DND-41 (cell line): ENCODE data around the gene HSD17B1.
A peak's percentile ranks its signal among the peaks of the same experiment; 100 is the strongest.
"Not testable (repeated sequence)": the region's sequence is repeated elsewhere in the genome, so short reads cannot be mapped to it uniquely, and the experiment has no call there.

Experiments
- ATAC-seq: fragments of 200-7000 bp; cut with Tn5 transposase; 3 replicates; pipeline ENCODE4 v1.9.1; 2021; ENCODE audit warnings: low read depth; ENCODE audit not compliant: insufficient read depth
- DNase-seq: peaks from one replicate; pipeline ENCODE4 v3.0.0-alpha.2; 2020
- H2AFZ ChIP-seq: 2 replicates; pipeline ENCODE4 v1.6.0; 2012; ENCODE audit warnings: low read depth, low read length
- H3K27ac ChIP-seq: 2 replicates; pipeline ENCODE4 v1.5.1; 2012; ENCODE audit warnings: low read length, inconsistent platforms
- H3K27me3 ChIP-seq: fragments of 200-600 bp; sonication (generic); 2 replicates; pipeline ENCODE4 v1.6.0; 2012; ENCODE audit warnings: low read length, mild to moderate bottlenecking, inconsistent platforms; ENCODE audit not compliant: insufficient read depth, poor library complexity
- H3K36me3 ChIP-seq: 2 replicates; pipeline ENCODE4 v1.5.1; 2012; ENCODE audit warnings: low read length, inconsistent platforms; ENCODE audit not compliant: insufficient read depth
- H3K4me1 ChIP-seq: 2 replicates; pipeline ENCODE4 v1.5.1; 2012; ENCODE audit warnings: mild to moderate bottlenecking, low read length; ENCODE audit not compliant: insufficient read depth
- H3K4me2 ChIP-seq: 2 replicates; pipeline ENCODE4 v1.6.0; 2012; ENCODE audit warnings: mild to moderate bottlenecking, moderate library complexity, low read length, inconsistent platforms; ENCODE audit not compliant: insufficient read depth
- H3K4me3 ChIP-seq, 2 experiments: fragments of 200-600 bp in 1 of 2; shearing (Covaris generic) in 1 of 2; 2 replicates each; pipeline ENCODE4 v1.5.1; 2012 to 2016; ENCODE audit warnings: inconsistent platforms in 2 of 2, low read length in 2 of 2, mild to moderate bottlenecking in 2 of 2, low read depth in 1 of 2, moderate library complexity in 1 of 2
- H3K79me2 ChIP-seq: 2 replicates; pipeline ENCODE4 v1.6.0; 2012; ENCODE audit warnings: low read length, inconsistent platforms; ENCODE audit not compliant: insufficient read depth
- H3K9ac ChIP-seq: 2 replicates; pipeline ENCODE4 v1.6.0; 2012; ENCODE audit warnings: low read depth, mild to moderate bottlenecking, inconsistent platforms, low read length, moderate library complexity
- H3K9me3 ChIP-seq: 2 replicates; pipeline ENCODE4 v1.5.1; 2012; ENCODE audit warnings: low read length, moderate library complexity, mild to moderate bottlenecking, inconsistent platforms; ENCODE audit not compliant: insufficient read depth, severe bottlenecking
- H4K20me1 ChIP-seq: 2 replicates; pipeline ENCODE4 v1.6.0; 2012; ENCODE audit warnings: low read length; ENCODE audit not compliant: insufficient read depth
- EZH2 ChIP-seq: IDR thresholded peaks from 3 replicates; pipeline ENCODE4 v1.6.1; 2012; ENCODE audit warnings: borderline replicate concordance, low read depth, mild to moderate bottlenecking, moderate library complexity, low read length, inconsistent platforms; ENCODE audit not compliant: severe bottlenecking
- TF ChIP-seq, protein P1 (sequence below): IDR thresholded peaks from 2 replicates; pipeline ENCODE4 v1.5.1; 2012; ENCODE audit warnings: borderline replicate concordance, low read length, moderate library complexity, mild to moderate bottlenecking; ENCODE audit not compliant: poor library complexity, severe bottlenecking; ENCODE audit errors: extremely low read depth

The HSD17B1 gene, protein sequence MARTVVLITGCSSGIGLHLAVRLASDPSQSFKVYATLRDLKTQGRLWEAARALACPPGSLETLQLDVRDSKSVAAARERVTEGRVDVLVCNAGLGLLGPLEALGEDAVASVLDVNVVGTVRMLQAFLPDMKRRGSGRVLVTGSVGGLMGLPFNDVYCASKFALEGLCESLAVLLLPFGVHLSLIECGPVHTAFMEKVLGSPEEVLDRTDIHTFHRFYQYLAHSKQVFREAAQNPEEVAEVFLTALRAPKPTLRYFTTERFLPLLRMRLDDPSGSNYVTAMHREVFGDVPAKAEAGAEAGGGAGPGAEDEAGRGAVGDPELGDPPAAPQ

DNA sequence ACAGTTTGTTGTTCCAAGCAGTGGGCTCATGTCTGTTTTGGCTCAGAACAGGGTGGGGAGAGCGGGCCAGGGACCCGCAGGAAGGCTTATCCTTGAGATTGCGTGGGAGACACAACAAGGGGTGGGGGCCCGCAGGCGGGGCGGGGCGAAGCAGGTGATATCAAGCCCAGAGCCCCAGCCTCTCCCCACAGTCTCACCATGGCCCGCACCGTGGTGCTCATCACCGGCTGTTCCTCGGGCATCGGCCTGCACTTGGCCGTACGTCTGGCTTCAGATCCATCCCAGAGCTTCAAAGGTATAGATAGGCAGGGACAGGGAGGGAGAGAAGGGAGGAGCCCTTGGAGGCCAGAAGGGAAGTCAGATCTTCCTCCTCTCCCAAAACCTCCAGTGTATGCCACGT is at the start of gene HSD17B1:
Gene HSD17B1 (plus strand): TSS at position 188 of the 400 bp plus-strand sequence. CDS start 11 bp downstream, at position 199.
- not testable (repeated sequence) for H2AFZ ChIP-seq, H3K27me3 ChIP-seq, H3K9me3 ChIP-seq, H4K20me1 ChIP-seq, H3K36me3 ChIP-seq, DNase-seq, ATAC-seq
- peaks cover 25% of the 10 kb centered on the region for H3K4me1 ChIP-seq
- peak within 1 kb of the TSS; percentile 90 for H3K9ac ChIP-seq
- peak within 1 kb of the TSS; percentile 85; the same call in 1 of the 2 replicates for H3K27ac ChIP-seq
- H3K4me2 ChIP-seq = peak within 1 kb of the TSS; percentile 83
- peak within 1 kb of the TSS in 1 of 2 experiments; percentile 88; a peak in 3 of 4 replicates for H3K4me3 ChIP-seq
- peaks cover 31% of the 10 kb centered on the region for H3K79me2 ChIP-seq

DNA sequence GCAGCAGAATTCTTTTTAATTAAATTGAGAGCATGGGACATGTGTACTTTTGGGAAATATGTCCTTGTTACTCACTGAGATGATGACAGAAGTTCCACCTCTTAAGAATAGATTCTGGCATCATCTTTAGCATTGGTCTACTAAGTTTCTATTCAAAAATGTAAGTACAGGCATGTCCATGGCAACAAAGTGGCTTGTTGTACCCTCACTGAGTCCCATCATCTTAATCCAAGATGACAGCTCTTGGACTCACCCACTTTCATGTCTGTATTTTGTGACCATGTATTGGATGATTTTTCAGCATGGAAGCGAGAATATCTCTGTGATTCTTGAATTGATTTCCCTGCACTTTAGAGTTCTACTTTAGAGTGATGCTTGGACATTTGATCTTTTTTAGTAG is 49.8 kb upstream of the HSD17B1 start:
- Histone ChIP-seq H3K36me3 (no peaks in the 10 kb centered on the region), H3K4me3 (no peak overlapping the region), H3K27ac (no peak overlapping the region), H4K20me1 (no peaks in the 10 kb centered on the region), H3K4me1 (no peaks in the 10 kb centered on the region), H3K4me2 (no peak overlapping the region), H3K79me2 (no peaks in the 10 kb centered on the region), H3K9me3 (no peaks in the 10 kb centered on the region), H2AFZ (no peak overlapping the region), H3K27me3 (peaks cover 13% of the 10 kb centered on the region), H3K9ac (no peak overlapping the region)
- no peak for ATAC-seq
- TF ChIP-seq, protein P1, sequence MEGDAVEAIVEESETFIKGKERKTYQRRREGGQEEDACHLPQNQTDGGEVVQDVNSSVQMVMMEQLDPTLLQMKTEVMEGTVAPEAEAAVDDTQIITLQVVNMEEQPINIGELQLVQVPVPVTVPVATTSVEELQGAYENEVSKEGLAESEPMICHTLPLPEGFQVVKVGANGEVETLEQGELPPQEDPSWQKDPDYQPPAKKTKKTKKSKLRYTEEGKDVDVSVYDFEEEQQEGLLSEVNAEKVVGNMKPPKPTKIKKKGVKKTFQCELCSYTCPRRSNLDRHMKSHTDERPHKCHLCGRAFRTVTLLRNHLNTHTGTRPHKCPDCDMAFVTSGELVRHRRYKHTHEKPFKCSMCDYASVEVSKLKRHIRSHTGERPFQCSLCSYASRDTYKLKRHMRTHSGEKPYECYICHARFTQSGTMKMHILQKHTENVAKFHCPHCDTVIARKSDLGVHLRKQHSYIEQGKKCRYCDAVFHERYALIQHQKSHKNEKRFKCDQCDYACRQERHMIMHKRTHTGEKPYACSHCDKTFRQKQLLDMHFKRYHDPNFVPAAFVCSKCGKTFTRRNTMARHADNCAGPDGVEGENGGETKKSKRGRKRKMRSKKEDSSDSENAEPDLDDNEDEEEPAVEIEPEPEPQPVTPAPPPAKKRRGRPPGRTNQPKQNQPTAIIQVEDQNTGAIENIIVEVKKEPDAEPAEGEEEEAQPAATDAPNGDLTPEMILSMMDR = no peak
- TF ChIP-seq EZH2 = no peak
- no peak for DNase-seq

DNA sequence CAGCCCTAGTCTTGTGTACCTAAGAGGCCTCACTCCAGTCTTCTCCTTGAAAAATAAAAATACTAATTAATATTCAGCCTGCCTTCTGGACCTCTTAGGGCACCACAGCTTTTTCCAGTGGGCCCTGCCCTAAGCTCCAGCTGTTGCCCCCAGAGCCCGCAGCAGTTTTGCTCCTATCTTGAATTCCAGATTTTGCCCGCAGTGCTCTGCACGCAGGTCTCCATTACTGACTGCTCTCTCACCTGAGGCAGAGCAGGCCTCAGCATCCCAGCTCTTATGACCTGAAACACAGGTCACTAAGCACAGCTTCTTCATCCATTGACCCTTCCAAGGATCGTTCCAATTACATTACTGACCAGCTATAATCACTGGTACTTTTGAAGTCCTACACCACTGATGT is 45.1 kb upstream of the HSD17B1 start:
- peaks cover 2% of the 10 kb centered on the region; the same call in 1 of the 2 replicates for H4K20me1 ChIP-seq
- DNase-seq (no peak), ATAC-seq (no peak)
- H3K27me3 ChIP-seq = peaks cover 42% of the 10 kb centered on the region
- H3K4me2 ChIP-seq = no peak overlapping the region
- H3K9me3 ChIP-seq = no peaks in the 10 kb centered on the region
- H3K27ac ChIP-seq = no peak overlapping the region
- no peak overlapping the region for H3K9ac ChIP-seq
- no peak for TF ChIP-seq EZH2
- TF ChIP-seq, protein P1 = no peak
- H3K36me3 ChIP-seq = no peaks in the 10 kb centered on the region
- H2AFZ ChIP-seq = no peak overlapping the region
- H3K79me2 ChIP-seq = no peaks in the 10 kb centered on the region
- no peak overlapping the region for H3K4me3 ChIP-seq
- no peaks in the 10 kb centered on the region for H3K4me1 ChIP-seq

DNA sequence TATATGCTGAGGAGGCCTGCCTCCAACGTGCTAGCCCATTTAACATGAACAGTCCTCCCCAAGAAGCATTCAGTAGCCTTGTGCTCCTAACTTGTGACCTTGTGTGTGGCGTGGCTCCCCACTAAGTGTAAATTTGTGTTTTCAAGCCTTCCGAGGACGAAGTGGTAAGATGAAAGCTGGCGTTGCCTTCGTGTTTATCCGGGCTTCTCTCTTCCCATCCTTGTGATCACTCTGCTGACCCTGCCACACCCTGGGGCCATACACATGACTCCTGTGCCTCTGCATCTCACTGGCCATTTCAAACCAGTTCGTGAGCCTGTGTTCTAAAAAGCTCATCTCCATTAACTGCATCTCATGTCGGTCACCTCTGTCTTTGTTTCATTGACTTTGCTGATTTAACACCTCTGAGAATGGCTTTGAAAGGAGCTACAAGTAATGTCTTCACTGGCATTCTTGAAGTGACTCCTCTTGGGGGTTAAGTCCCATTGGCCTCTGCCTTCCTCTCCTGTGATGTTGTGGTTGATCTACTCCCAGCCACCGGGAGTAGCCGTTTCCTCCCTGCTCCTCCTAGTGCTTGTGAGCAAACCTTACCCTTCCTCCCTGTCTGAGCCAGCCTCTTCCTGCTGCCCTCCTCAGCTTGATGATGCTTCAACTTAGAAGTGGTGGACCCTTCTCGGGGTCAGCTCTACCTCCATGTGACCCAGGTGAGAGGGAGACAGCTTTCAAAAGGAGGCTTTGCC is 44.1 kb upstream of the HSD17B1 start:
- Histone ChIP-seq H3K4me3 (no peak overlapping the region), H4K20me1 (peaks cover 2% of the 10 kb centered on the region; the same call in 1 of the 2 replicates), H3K36me3 (no peaks in the 10 kb centered on the region), H3K4me1 (no peaks in the 10 kb centered on the region), H3K9me3 (no peaks in the 10 kb centered on the region), H3K27ac (no peak overlapping the region), H3K9ac (no peak overlapping the region), H3K79me2 (no peaks in the 10 kb centered on the region), H3K27me3 (peaks cover 42% of the 10 kb centered on the region), H2AFZ (no peak overlapping the region), H3K4me2 (no peak overlapping the region)
- DNase-seq = no peak
- TF ChIP-seq EZH2 = no peak
- TF ChIP-seq, protein P1 = no peak
- ATAC-seq = 0 out of 3 replicates have a peak, but pooled peaks have one; percentile 33
